Measurements from ENCODE around the gene GPC6.

GRCh38 chr13:93409001-93409400, 182.4 kb downstream of the GPC6 start:
- no peak for TF ChIP-seq POLR2A (IDR thresholded peaks at IDR 0.05)
- no peak for TF ChIP-seq CTCF (IDR thresholded peaks at IDR 0.05)

Data from uterus (tissue), 2 donors.